GM19455 (cell line): ENCODE results near the gene CHST4.
A peak's percentile ranks its signal among the peaks of the same experiment; 100 is the strongest.
"Not testable (repeated sequence)": the region's sequence is repeated elsewhere in the genome, so short reads cannot be mapped to it uniquely, and the experiment has no call there.

Experiments
- ATAC-seq: cut with Tn5 transposase; IDR thresholded peaks from one replicate; pipeline ENCODE4 v1.9.1; 2021; ENCODE audit not compliant: unreplicated experiment

The CHST4 gene

DNA sequence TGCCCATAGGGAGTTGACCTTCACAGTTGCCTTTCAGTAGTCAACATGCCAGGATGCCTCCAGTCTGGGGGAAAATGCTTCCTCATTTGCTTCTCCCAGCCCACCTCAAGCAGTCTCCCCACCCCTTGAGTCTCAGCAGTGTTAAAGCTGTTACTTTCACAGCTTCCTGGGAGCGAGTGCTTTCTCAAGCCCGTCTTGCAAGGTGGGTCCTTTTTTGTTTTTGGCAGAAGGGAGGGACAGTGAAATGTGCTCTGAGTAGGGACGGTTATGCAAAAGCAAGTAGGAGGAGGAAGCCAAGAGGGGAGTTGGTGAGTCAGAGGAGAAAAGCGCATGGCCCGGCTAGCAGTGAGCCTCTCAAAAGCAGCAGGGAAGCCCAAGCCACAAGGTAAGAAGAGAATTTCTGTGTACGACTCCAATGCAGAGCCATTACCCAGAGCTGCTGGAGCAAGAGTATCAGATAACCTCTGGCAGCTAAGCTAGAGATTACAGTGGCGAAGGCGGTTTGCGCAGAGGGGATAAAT is at the start of gene CHST4:
Gene CHST4 (plus strand): TSS at position 316 of the 521 bp plus-strand sequence. CDS start 10,252 bp downstream, outside the sequence.
- ATAC-seq: no peak

DNA sequence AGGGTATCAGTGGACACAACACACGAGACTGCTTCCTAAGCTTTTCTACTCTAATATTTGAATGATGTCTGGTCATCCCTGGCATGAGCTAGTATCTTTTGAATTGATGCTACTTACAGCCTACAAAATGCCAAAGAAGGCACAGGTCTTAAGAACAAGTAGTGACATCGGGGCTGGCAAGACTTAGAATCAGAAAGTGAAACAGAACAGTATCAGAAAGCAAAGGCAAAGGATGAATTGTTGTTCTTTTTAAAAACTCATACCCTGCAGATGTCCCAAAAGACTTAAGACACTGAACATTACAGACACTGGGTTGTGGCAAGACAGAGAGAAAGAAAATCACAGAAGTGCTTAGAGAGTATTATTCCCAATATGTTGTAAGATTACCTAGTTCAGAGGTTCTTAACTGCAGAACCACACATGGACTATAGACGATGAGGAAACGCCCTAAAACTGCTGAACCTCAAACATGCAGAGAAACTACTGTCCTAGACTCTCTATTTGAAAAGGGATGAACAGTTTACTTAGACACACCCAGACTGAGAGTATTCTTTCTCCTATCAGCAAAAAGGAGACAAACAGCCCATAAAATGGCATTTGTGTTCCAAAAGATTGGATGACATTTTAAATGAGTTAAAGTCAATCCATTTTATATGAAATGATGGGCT is 49.6 kb upstream of the CHST4 start:
- ATAC-seq: no peak

DNA sequence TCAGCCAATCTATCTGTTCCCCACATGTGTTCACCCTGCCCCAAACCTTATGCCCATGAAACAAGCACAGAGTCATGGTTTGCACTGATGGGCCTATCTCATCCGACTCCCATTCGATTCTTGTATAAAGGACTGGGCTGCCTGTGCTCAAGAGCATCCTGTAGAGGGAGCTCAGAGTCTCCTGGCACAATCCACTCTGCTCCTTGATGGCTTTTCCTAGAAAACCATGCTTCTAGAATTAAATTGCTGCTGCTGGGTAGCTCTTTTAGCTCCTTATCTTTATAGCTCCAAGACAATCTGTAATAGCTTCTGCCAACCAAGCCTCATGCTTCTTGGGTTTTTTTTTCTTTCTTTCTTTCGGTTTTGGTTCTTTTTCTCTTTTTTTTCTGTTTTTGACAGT is 46.8 kb upstream of the CHST4 start:
- no peak for ATAC-seq

DNA sequence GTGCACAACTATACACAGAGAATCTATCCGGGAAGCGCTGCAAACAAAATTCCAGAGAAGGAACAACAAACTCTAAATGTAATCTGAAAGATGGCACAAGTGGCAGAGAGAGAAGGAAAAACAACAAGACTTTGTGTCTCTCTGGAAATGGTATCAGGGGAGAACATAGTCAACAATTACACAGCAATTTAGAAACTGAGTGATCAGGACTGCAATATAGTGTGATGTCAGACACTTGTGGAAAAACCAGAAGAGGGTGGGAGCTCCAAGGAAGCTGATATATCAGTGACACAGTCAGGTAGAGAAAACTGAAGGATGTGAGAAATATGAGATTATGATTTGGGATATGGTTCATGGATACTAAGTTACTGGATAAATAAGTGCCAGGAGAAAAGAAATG is 45.3 kb upstream of the CHST4 start:
- ATAC-seq: no peak

DNA sequence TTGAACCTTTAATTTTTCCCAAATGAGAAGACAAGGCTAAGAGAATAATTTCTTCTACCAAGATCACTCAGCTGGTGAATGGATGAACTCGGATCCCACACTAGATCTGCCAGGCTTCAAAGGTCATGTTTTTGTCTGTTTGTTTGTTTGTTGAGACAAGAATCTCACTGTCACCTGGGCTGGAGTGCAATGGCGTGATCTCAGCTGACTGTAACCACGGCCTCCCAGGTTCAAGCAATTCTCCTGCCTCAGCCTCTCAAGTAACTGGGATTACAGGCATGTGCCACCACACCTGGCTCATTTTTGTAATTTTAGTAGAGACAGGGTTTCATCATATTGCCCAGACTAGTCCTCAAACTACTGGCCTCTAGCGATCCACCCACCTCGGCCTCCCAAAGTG is 43.7 kb upstream of the CHST4 start:
- no peak for ATAC-seq

DNA sequence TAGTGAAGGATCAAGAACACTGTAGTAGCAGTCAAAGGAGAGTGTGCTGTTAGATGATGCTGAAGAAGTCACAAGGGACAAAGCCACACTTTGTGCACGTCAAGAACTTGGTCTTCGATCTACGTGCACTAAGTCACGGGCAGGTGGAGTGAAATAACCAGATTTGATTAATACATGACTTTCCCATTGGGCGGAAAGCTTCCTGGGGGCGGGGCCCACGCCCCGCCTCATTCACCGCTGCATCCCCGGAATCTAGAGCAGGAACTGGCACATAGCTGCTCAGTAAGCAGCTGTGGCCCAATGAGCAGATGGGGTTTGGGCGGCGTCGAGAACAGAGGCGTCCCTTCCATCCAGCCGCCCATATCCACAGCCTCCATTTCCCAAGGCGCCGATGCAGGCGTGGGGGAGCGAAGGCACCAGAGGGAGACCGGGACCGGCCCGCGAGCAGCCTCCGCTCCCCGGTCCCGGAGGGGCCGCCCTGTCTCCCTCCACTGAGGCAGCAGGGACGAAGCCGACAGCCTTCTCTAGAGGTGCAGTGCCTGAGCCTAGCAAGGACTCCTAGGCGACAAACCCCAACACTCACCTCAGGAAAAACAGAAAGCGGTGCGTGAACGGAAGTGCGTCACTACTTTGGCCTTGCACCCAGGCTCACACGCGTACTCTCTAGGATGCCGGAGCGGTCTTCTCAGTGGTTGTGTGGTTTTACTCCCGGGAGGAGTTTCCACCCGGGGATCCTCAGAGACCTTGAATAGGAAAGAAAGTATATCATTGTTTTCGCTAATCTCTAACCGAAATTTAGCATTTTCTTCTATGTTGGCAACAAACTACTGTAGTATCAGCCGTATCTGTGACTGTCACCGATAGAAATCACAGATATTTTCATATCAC is 42.0 kb upstream of the CHST4 start:
- ATAC-seq: peak; percentile 90

DNA sequence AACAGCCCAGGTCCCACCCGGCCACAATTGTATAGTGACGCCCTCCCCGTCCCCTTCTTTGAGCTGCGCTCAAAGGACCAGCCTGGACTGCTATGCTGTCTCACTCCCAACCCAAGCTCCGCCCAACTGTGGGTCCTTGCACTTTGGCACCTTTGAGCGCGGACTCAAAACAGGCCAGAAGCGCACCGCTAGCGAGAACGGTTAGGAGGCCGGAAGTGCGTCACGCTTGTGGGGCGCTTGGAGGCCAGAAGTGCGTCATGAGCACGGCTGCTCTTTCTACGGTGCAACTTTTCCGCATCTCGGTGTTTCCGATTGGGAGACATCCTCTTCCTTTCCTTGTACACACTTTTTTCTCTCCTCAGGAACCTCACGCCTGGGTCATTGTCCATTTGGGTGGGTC is 37.1 kb upstream of the CHST4 start, which contains the start of gene ZNF19:
Gene ZNF19 (minus strand): TSS at position 203 of the 400 bp plus-strand sequence. CDS start 7,210 bp downstream, outside the sequence.
- no peak for ATAC-seq

DNA sequence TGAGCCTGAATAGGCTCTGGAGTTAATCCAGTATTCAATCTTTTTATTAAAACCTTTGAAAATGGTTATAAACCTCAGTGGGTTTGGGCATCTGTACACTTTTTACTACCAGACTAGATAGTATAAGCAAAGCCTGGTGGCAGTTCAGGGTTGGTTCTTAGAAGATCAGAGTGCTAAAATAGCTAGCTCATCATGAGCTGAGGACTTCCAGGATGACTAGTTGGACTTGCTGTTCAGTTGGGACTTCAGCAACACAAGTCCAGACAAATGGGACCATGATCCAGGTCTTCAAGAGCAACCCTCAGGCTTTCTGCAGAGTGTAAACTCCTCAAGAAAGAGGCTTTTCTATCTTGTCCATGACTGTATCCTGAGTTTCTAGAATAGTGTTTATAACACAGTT is 35.9 kb upstream of the CHST4 start:
- ATAC-seq: no peak

DNA sequence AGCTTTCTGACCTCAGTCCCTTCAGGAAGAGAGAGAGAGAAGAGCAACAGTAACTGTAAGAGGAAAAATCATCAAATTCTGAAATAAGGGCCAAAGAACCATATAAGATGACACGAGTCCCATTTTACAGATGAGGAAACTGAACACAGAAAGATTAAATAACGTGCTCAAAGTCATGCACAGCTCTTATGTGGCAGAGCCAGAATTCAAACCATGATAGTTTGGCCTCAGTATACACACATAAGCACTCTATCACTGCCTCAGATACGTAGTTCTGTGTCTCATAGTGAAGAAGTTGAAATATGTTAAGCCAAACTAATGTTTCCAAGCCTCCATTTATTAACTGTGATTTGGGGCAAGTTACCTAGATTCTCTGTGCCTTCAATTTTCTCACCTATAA is 35.2 kb upstream of the CHST4 start:
- ATAC-seq: no peak

DNA sequence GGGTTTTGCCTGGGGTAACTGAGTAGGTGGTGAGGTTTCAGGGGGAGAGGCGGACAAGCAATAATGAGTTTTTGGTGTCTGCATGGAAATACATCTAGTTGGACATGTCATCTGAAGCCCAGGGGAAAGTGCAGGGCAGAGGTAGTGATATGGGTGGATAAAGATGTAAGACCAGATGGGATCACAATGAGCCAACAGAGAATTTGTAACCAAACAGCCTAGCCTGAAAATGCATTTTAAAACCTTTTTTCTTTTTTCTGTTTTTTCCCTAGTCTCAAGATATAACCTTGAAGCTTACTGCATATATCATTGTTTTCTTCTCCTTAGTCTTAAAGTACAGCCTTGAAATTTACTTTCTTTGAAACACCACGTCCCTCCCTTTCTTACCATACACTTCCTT is 33.4 kb upstream of the CHST4 start:
- no peak for ATAC-seq

DNA sequence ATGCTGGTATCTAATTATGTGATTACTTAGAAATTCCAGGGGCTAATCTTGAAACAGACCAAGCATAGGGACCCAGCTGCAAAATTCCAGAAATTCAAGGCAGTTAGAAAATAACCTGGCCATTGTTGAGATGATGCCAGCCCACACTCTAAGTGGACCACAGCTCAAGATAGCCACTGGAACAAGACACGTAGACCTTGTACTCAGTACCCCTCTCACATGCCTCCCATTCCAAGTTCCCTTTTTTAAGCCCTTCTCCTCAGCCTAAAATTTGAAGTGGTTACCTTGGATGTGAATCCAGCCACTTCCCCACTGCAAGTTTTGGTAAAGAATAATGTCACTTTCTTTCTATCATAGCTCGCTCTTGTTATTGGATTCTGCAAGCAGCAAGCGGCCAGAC is 33.0 kb upstream of the CHST4 start:
- ATAC-seq: no peak

DNA sequence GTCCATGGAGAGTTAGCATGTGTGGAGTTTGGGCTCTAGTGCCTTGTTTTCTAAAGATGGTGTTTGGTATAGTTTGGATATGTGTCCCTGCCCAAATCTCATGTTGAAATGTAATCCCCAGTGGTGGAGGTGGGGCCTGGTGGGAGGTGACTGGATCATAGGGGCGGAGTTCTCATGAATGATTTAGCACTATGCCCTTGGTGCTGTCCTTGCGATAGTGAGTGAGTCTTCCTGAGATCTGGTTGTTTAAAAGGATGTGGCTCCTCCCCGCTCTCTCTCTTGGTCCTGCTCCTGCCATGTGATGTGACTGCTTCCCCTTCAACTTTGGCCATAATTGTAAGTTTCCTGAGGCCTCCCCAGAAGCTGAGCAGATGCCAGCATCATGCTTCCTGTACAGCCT is 28.2 kb upstream of the CHST4 start:
- no peak for ATAC-seq

DNA sequence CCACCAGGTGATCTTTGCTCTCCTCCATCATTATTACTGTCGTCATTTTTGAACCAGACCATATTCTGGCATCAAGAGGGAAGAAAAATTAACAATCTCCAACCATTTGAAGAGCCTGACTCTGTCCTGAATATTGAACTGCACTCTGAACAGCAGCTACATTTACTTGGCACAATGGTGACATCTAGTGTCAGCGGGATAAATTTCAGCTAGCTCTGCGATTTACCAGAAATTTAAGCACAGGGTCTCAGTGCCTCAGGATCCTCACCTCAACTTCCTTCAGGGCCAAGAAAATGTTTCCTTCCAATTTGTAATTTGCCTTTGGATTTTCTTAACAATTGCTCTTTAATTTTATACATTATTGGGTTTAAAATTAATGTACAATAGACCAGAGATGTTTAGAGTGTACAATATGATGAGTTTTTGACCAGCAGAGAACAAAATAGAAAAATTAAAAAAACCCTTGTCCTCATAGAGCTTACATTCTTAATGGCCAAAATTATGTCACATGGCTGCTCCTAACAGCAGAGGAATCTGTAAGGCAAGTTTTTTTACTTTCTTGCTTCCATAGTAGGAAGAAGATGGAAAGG is 26.4 kb upstream of the CHST4 start:
- no peak for ATAC-seq

DNA sequence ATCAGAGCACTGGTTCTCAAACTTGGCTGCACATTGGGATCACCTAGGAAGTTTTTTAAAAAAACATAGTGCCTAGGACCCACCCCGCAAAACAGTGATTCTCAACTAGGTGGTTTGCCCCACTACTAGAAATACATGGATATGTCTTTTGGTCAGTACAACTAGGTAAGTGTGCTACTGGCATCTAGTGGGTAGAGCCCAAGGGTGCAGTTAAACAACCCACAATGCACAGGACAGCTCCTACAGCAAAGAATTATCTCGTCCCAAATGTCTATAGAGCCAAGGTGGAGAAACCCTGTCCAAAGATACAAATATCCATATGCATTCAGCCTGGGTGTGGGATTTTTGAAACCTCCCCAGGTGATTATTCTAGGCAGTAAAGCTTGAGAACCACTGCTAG is 25.3 kb upstream of the CHST4 start:
- no peak for ATAC-seq

DNA sequence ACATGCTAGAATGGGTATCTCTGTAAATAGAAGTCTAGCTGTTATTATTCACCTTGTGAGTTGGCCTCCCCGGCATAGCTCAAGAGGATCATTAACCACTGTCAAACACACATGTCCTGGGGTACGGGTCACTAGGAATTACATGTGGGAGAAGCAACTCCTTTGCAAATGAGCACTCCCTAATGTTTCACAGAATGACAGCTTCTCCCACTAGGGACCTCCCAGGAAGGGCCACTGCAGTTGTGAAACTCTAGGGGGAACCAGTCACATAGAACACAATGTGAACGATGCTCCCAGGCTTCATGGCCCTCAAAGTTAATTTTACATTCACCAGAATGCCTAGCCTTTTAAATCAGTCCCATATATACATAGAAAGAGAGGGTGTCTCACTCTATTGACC is 24.7 kb upstream of the CHST4 start:
- ATAC-seq: no peak

DNA sequence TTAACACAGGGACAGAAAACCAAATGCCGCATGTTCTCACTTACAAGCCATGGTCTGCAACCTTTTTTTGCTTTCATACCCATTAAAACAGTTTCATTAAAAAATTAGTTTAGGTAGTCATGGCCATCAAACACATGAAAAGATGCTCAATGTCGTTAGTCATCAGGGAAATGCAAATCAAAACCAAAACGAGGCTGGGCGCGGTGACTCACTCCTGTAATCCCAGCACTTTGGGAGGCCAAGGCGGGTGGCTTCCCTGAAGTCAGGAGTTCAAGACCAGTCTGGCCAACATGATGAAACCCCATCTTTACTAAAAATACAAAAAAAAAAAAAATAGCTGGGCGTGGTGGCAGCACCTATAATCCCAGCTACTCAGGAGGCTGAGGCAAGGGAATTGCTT is 22.2 kb upstream of the CHST4 start:
- ATAC-seq: not testable (repeated sequence)

DNA sequence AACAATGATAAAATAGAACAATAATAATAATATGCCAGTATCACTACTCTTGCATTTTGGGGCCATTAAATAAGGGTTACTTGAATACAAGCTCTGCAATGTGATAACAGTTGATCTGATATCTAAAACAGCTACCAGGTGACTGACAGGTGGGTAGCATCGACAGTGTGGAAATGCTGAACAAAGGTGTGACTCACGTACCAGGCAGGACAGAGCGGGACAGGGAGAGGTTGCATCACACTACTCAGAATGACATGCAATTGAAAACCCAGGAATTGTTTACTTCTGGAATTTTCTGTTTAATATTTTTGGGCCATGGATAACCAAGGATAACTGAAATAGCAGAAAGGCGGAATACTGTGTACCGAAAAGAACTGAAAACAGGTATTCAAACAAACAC is 21.3 kb upstream of the CHST4 start:
- ATAC-seq: no peak

DNA sequence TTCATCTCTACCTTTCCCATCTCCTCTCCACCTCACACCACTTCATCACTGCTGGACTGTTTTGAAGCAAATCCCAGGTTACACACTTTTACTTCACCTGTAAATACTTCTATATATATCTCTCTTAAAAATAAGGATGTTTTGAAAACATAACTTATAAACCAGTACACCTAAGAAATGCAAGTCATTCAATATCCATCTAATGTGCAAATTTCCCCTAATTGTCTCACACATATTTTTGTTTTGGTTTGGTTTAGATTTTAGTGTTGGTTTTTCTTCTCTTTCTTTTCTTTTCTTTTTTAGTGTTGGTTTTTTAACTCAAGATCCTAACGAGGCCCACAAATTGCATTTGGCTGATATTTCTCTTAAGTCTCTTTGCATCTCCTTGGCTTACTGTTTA is 19.2 kb upstream of the CHST4 start:
- ATAC-seq: no peak

DNA sequence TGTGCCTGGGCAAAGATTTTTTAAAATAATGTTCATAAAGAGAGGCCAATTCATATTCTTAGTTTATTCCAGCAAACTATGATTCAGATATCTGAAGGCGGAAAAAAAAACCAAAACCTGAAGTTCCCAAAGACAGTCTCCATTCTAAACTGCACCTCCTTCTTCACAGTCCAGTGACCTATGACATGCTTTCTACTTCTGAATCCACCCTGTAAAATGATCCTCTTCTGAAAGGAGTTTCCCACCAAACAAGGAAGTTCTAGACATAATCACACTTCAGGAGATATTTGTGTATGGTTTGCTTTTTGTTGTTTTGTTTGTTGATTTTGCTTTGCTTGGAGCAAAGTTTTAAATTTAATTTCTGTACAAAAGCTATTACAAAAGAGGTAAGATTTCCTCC is 12.9 kb upstream of the CHST4 start:
- no peak for ATAC-seq

DNA sequence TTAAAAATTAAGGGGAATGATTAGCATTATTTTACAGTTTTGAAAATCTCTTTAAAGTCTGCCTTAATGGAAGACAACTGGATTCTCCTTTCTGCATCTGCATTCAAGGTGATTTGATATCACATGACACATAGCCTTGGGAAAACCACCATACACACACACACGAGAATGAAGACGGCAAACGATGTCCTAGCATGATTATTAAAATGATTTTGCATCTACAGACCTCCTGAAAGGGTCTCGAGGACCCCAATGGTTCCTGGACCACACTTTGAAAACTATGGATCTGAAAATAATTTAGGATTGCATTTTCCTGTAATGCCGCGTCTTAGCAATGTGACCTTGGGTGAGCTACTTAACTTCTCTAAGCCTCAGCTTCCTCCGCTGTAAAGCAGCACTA is 11.8 kb upstream of the CHST4 start:
- no peak for ATAC-seq

DNA sequence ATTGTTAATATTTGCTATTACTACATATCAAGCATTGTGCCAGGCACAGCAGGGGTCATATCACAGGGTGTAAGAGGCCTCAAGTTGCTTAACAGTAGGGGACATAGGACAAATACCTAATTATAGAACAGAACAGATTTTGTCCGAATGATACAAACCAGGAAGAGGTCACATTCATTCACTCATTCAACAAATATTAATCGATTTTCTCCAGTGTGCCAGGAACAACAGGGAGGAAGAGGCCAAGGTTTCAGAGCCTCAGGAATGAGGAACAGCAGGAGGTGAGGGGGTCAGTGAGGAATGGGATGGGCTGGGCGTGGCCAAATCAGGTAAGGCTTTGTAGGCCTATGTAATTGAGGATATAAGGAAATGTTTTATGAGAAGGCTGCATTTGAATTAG is 11.2 kb upstream of the CHST4 start:
- no peak for ATAC-seq

DNA sequence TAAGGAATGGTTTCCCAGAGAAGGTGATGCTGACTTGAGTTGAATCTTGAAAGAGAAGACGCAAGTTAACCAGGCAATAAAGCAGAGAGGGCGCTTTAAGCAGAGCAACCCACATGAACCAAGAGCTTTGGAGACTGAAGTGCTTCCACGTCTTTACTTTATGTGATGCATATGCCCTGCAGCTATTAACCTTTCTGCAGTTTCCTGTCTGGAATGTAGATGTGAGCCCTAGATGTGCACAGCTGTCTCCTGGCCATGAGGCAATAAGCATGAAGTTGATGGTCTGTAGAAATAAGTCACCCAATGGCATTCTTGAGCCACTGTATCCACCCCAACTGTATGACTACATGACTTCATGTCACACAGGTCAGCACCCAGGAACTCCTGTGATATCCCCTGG is 5.7 kb upstream of the CHST4 start:
- ATAC-seq: no peak
